K562 (cell line): Measurements from ENCODE around the gene IP6K3. TPM values are rescaled to one million over a fixed set of nuclear protein-coding genes. Genes with fewer than 3 reads are reported as not detected.

Source experiments
- ATAC-seq: fragments of 200-7000 bp; cut with Tn5 transposase; 3 replicates; pipeline ENCODE4 v1.9.1; 2020; ENCODE audit warnings: moderate library complexity
- BruUV-seq: library from RNA; stranded (reverse); fragments of 400-500 nt; replicated peaks from 2 replicates; lab custom pipeline; 2021; lab: Mats Ljungman, UMichigan
- CTCF ChIA-PET: fragments of 300-600 bp; formaldehyde crosslinking; extraction: SDS; loops from one replicate; lab custom pipeline; 2021; ENCODE audit warnings: low intra/inter-chr PET ratio; lab: Yijun Ruan, JAX
- POLR2A ChIA-PET: fragments of 300-600, 350-650 bp; sonication (Branson Sonifier 250); formaldehyde crosslinking; extraction: SDS; loops from one replicate; lab custom pipeline; 2021; ENCODE audit warnings: antibody characterized with exemption, inconsistent platforms; lab: Yijun Ruan, JAX
- DNase-seq, 4 experiments: peaks; one replicate each; pipeline versions ENCODE4 v3.0.0 to v3.0.0-alpha.2; 2011 to 2018; ENCODE audit warnings: low spot score in 3 of 4, mixed read lengths in 3 of 4; ENCODE audit errors: extremely low read depth in 1 of 4
- FAIRE-seq: peaks from 2 replicates; lab custom pipeline; 2011; peaks lifted over from hg19 to GRCh38; lab: Jason Lieb, UNC
- H2AFZ ChIP-seq: 2 replicates; pipeline ENCODE4 v1.6.0; 2011; ENCODE audit warnings: low read depth, low read length, control low read depth, inconsistent platforms
- H3K27ac ChIP-seq: fragments of 200-600 bp; 3 replicates; pipeline ENCODE4 v1.8.0; 2011; ENCODE audit warnings: low read depth, mild to moderate bottlenecking, control low read depth, inconsistent platforms, low read length, moderate library complexity, mixed read lengths; ENCODE audit errors: extremely low read depth
- H3K27me3 ChIP-seq, 2 experiments: fragments of 300-600 bp in 1 of 2; 2 replicates in 1 of 2; 3 replicates in 1 of 2; pipeline versions ENCODE4 v1.6.0 to v1.8.0; 2011; ENCODE audit warnings: inconsistent platforms in 2 of 2, low read length in 2 of 2, mild to moderate bottlenecking in 1 of 2, mixed read lengths in 1 of 2, moderate library complexity in 1 of 2; ENCODE audit not compliant: control insufficient read depth in 2 of 2, insufficient read depth in 2 of 2
- H3K36me3 ChIP-seq: fragments of 300-600 bp; 3 replicates; pipeline ENCODE4 v1.8.0; 2011; ENCODE audit warnings: mild to moderate bottlenecking, low read length, inconsistent platforms; ENCODE audit not compliant: control insufficient read depth, insufficient read depth
- H3K4me1 ChIP-seq, 2 experiments: fragments of 200-600 bp in 1 of 2; replicated peaks in 1 of 2; 2 replicates in 1 of 2; 3 replicates in 1 of 2; pipeline versions ENCODE4 v1.5.1 to v1.8.0; 2011; ENCODE audit warnings: inconsistent platforms in 2 of 2, low read length in 2 of 2, mild to moderate bottlenecking in 1 of 2, mixed read lengths in 1 of 2, moderate library complexity in 1 of 2; ENCODE audit not compliant: control insufficient read depth in 2 of 2, insufficient read depth in 2 of 2
- H3K4me2 ChIP-seq: 2 replicates; pipeline ENCODE4 v1.6.1; 2011; ENCODE audit warnings: low read length, control low read depth, inconsistent platforms, mixed read lengths; ENCODE audit not compliant: insufficient read depth
- H3K4me3 ChIP-seq: fragments of 200-600 bp; sonication (generic), shearing (Covaris generic); 2 replicates; pipeline ENCODE4 v1.5.1; 2016; ENCODE audit warnings: control low read depth, inconsistent platforms
- H3K79me2 ChIP-seq: fragments of 200-600 bp; 3 replicates; pipeline ENCODE4 v1.8.0; 2011; ENCODE audit warnings: low read length, inconsistent platforms; ENCODE audit not compliant: control insufficient read depth, insufficient read depth
- H3K9ac ChIP-seq, 2 experiments: 2 replicates each; pipeline versions ENCODE4 v1.6.0 to v1.6.1; 2011; ENCODE audit warnings: low read depth in 2 of 2, low read length in 2 of 2, control low read depth in 1 of 2, inconsistent platforms in 1 of 2, mild to moderate bottlenecking in 1 of 2, mixed read lengths in 1 of 2; ENCODE audit not compliant: insufficient read depth in 1 of 2
- H3K9me1 ChIP-seq: one replicate; pipeline ENCODE4 v1.6.0; 2011; ENCODE audit warnings: inconsistent platforms, mild to moderate bottlenecking, low read length, moderate library complexity; ENCODE audit not compliant: control insufficient read depth, insufficient read depth
- H3K9me3 ChIP-seq: replicated peaks from 2 replicates; pipeline ENCODE4 v1.5.1; 2011; ENCODE audit warnings: low read depth, low read length, inconsistent platforms; ENCODE audit not compliant: control insufficient read depth, insufficient read depth
- H4K20me1 ChIP-seq: replicated peaks from 2 replicates; pipeline ENCODE4 v1.6.1; 2011; ENCODE audit warnings: low read length, inconsistent platforms, mixed read lengths; ENCODE audit not compliant: control insufficient read depth, insufficient read depth
- PRDM10 ChIP-seq: fragments of 450-650 bp; IDR thresholded peaks from 2 replicates; pipeline ENCODE4 v1.6.1; 2018; ENCODE audit not compliant: partially characterized antibody
- WGBS: fragments of 100-300 bp; shearing (Covaris generic); methylation state at CpG from one replicate; pipeline ENCODE4 v1.1.6; 2016; ENCODE audit warnings: low coverage, mixed read lengths; ENCODE audit not compliant: insufficient coverage; ENCODE audit errors: missing lambda C conversion rate; 5-methylcytosine and 5-hydroxymethylcytosine counted together
- in situ Hi-C: fragments of 300-500 bp; cut with MboI; formaldehyde crosslinking; loops from 4 replicates; pipeline ENCODE4 v1.15.0; 2018; ENCODE audit warnings: inconsistent platforms, mixed read lengths
- intact Hi-C: fragments of 100-400 bp; cut with micrococcal nuclease; formaldehyde crosslinking; loops from 2 replicates; pipeline ENCODE4 v1.14.2; 2022
- polyA plus RNA-seq, 8 experiments: library from polyadenylated mRNA; depleted of rRNA in 4 of 8; stranded (reverse) in 5 of 8; unstranded in 3 of 8; fragments of >200 nt; fragmentation: Nextera tagmentation in 2 of 8; fragmentation: Illumina TruSeq in 1 of 8; extraction: Ambion mirVana in 2 of 8; extraction: Trizol in 1 of 8; gene quantifications; 2 replicates each; pipeline versions ENCODE4 v1.2.1 to v1.2.3, GENCODE V29; 2011 to 2014; ENCODE audit warnings: inconsistent platforms in 1 of 8, missing spikeins in 1 of 8
- total RNA-seq, 7 experiments: library from RNA; depleted of rRNA in 6 of 7; stranded (reverse); fragments of >200 nt in 6 of 7; fragmentation: Illumina TruSeq in 2 of 7; extraction: Trizol in 2 of 7; gene quantifications; 2 replicates each; pipeline versions ENCODE4 v1.2.1 to v1.2.3, GENCODE V29; 2011 to 2021; ENCODE audit warnings: low replicate concordance in 1 of 7
- TF ChIP-seq, protein P1 (sequence below): IDR thresholded peaks from 2 replicates; pipeline ENCODE4 v1.6.1; 2011; ENCODE audit not compliant: insufficient read length; ENCODE audit errors: extremely low read depth

IP6K3 gene
- total and polyA plus RNA-seq, 9 of the 15 experiments (the other 6 are each of a cell fraction or from before 2014, with no cell fraction given) = not detected

DNA sequence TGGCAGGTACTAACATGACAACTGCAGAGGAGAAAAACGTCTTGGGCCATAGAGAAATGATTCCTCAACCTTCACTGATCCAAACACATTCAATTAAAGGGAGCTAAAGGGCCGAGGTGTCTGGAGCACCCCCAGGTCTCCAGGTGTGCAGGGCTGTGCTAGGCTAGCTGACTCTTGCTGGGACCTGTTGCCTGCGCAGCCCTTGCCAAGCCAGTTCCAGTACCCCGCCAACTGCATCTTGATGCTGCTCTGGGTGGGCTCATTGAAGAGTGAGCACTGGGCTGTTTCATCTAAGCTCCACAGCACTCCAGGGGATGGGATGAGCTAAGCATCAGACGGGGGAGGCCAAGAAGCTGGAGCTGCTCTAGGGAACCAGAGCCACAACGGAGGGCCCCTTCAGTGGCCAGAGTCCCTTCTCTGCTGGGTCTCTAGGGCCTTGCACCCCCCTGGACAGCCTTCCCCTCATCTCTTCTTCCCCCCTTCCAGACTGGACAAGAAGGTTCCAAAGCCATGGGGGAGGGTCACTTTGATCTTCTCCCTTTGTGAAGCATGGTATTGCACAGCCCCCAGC lies 26.3 kb upstream of the IP6K3 start:
- TF ChIP-seq, protein P1, sequence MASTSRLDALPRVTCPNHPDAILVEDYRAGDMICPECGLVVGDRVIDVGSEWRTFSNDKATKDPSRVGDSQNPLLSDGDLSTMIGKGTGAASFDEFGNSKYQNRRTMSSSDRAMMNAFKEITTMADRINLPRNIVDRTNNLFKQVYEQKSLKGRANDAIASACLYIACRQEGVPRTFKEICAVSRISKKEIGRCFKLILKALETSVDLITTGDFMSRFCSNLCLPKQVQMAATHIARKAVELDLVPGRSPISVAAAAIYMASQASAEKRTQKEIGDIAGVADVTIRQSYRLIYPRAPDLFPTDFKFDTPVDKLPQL = no peak
- peak; percentile 18 for TF ChIP-seq PRDM10
- no peaks in the 10 kb centered on the region for H3K79me2 ChIP-seq
- no peak overlapping the region for H3K4me3 ChIP-seq
- peaks cover 9 to 21% of the 10 kb centered on the region in 2 experiments; a peak in 4 of 5 replicates for H3K27me3 ChIP-seq
- no peaks in the 10 kb centered on the region for H3K9me3 ChIP-seq
- no peak overlapping the region for H3K27ac ChIP-seq
- ChIA-PET POLR2A (interaction anchor here (0.7 to 4.8 kb wide), 6 partner anchors 9 to 1538 kb away, joined by 3 to 36 read pairs (median 4); no protein-coding TSS in a partner anchor), CTCF (interaction anchor here (2.2 kb wide), 1 partner anchor 255 kb away, joined by 16 read pairs; no protein-coding TSS in a partner anchor)
- peaks cover 3 to 15% of the 10 kb centered on the region in 2 experiments; a peak in 3 of 5 replicates for H3K4me1 ChIP-seq
- no TSS peak for BruUV-seq
- H3K4me2 ChIP-seq = no peak overlapping the region
- peaks cover 51% of the 10 kb centered on the region; the same call in 2 of the 3 replicates for H3K36me3 ChIP-seq
- H4K20me1 ChIP-seq = peaks cover 35% of the 10 kb centered on the region
- H3K9ac ChIP-seq = no peak overlapping the region
- H2AFZ ChIP-seq = no peak overlapping the region
- H3K9me1 ChIP-seq = no peaks in the 10 kb centered on the region
- DNase-seq (no peak), ATAC-seq (no peak), FAIRE-seq (no peak)
- in situ Hi-C loops = loop anchor here (5.0 kb wide), 1 partner anchor 259 kb away; no protein-coding TSS in a partner anchor
- WGBS = 65% methylated on average over 6 of the region's 6 CpGs
- intact Hi-C loops = loop anchor here (5.0 kb wide), 1 partner anchor 69 kb away; no protein-coding TSS in a partner anchor
